ENCODE results near the gene OR52I1. TPM values are rescaled to one million over a fixed set of nuclear protein-coding genes. Genes with fewer than 3 reads are reported as not detected.

OR52I1 gene
- total and polyA plus RNA-seq, 2 donors from 2014 or later: not detected

GRCh38 chr11:4560467-4560866 lies 33.4 kb upstream of the OR52I1 start:
- Histone ChIP-seq H3K36me3 (ENCODE audit: control insufficient read depth in 2 of 3, insufficient read depth in 3 of 3, low read length in 3 of 3) (no peaks in the 10 kb centered on the region), H3K9ac (ENCODE audit: low read length in 3 of 3) (no peak overlapping the region), H3K4me3 (ENCODE audit: low read length in 3 of 3) (no peak overlapping the region), H3K9me3 (ENCODE audit: control insufficient read depth in 2 of 3, insufficient read depth in 1 of 3, low read length in 3 of 3) (peaks cover 0 to 2% (median 0%) of the 10 kb centered on the region in 3 donors), H3K27ac (ENCODE audit: low read depth in 2 of 2, low read length in 2 of 2) (peak overlapping the region in 1 of 2 donors; percentile 35), H3K4me1 (ENCODE audit: control insufficient read depth in 2 of 3, insufficient read depth in 2 of 3, low read depth in 1 of 3, low read length in 3 of 3) (peaks cover 0 to 7% (median 0%) of the 10 kb centered on the region in 3 donors), H3K27me3 (ENCODE audit: control insufficient read depth, insufficient read depth, low read length) (no peaks in the 10 kb centered on the region)
- DNase-seq: peak in 2 of 5 donors; percentile 53 to 72
- no peak for FAIRE-seq
- intact Hi-C loops (cut with DNase I): no loop called here
- TF ChIP-seq CTCF (IDR thresholded peaks at IDR 0.05; ENCODE audit: borderline replicate concordance, extremely low read depth, insufficient read depth): no peak

DNA sequence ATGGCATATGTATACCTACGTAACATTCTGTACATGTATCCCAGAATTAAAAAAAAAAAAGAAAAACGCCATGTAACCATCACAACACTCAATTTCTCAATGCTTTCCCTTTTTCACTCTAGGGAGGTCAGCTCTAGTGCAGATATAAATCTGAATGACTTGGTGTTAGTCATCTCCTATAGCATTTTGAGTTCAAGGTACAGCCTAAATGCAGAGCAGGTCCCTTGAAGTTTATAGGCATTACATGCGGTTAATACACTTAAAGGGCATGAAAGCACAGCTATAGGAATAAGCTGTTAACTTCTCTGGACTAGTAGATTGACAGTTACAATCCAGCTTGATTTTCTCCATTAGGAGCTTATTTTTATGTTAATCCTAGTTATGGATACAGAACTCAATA lies 28.5 kb upstream of the OR52I1 start:
- DNase-seq: no peak
- no peak for TF ChIP-seq CTCF (IDR thresholded peaks at IDR 0.05; ENCODE audit: borderline replicate concordance, extremely low read depth, insufficient read depth)
- Histone ChIP-seq H3K27ac (ENCODE audit: low read depth in 2 of 2, low read length in 2 of 2) (no peak overlapping the region), H3K4me3 (ENCODE audit: low read length in 3 of 3) (no peak overlapping the region), H3K27me3 (ENCODE audit: control insufficient read depth, insufficient read depth, low read length) (no peaks in the 10 kb centered on the region), H3K9me3 (ENCODE audit: control insufficient read depth in 2 of 3, insufficient read depth in 1 of 3, low read length in 3 of 3) (peaks cover 0 to 2% (median 0%) of the 10 kb centered on the region in 3 donors), H3K36me3 (ENCODE audit: control insufficient read depth in 2 of 3, insufficient read depth in 3 of 3, low read length in 3 of 3) (no peaks in the 10 kb centered on the region), H3K4me1 (ENCODE audit: control insufficient read depth in 2 of 3, insufficient read depth in 2 of 3, low read depth in 1 of 3, low read length in 3 of 3) (no peaks in the 10 kb centered on the region), H3K9ac (ENCODE audit: low read length in 3 of 3) (no peak overlapping the region)
- FAIRE-seq: no peak
- intact Hi-C loops (cut with DNase I): no loop called here

DNA sequence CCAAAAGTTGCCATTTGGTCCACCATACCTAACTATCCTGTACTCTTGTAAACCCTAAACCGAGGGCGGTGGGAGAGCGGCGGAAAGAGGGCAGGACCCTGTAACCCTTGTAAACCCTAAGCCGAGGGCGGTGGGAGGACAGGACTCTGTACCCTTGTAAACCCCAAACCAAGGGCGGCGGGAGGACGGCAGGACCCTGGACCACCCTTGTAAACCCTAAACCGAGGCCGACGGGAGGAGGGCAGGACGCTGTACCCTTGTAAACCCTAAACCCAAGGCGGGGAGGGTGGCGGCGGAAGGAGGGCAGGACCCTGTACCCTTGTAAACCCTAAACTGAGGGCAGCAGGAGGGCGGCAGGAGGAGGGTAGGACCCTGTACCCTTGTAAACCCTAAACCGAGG lies 24.8 kb upstream of the OR52I1 start:
- TF ChIP-seq CTCF (IDR thresholded peaks at IDR 0.05; ENCODE audit: borderline replicate concordance, extremely low read depth, insufficient read depth): no peak
- Histone ChIP-seq H3K9ac (ENCODE audit: low read length in 3 of 3) (no peak overlapping the region), H3K27ac (ENCODE audit: low read depth in 2 of 2, low read length in 2 of 2) (no peak overlapping the region), H3K4me1 (ENCODE audit: control insufficient read depth in 2 of 3, insufficient read depth in 2 of 3, low read depth in 1 of 3, low read length in 3 of 3) (no peaks in the 10 kb centered on the region), H3K9me3 (ENCODE audit: control insufficient read depth in 2 of 3, insufficient read depth in 1 of 3, low read length in 3 of 3) (no peaks in the 10 kb centered on the region), H3K4me3 (ENCODE audit: low read length in 3 of 3) (no peak overlapping the region), H3K36me3 (ENCODE audit: control insufficient read depth in 2 of 3, insufficient read depth in 3 of 3, low read length in 3 of 3) (no peaks in the 10 kb centered on the region), H3K27me3 (ENCODE audit: control insufficient read depth, insufficient read depth, low read length) (no peaks in the 10 kb centered on the region)
- intact Hi-C loops (cut with DNase I): no loop called here
- DNase-seq: peak in 1 of 5 donors; percentile 52
- no peak for FAIRE-seq

- no peak for FAIRE-seq
- intact Hi-C loops (cut with DNase I): no loop called here
- H3K4me3 ChIP-seq (ENCODE audit: low read length in 3 of 3): no peak overlapping the region
- H3K9me3 ChIP-seq (ENCODE audit: control insufficient read depth in 2 of 3, insufficient read depth in 1 of 3, low read length in 3 of 3): no peaks in the 10 kb centered on the region
- no peaks in the 10 kb centered on the region for H3K4me1 ChIP-seq (ENCODE audit: control insufficient read depth in 2 of 3, insufficient read depth in 2 of 3, low read depth in 1 of 3, low read length in 3 of 3)
- DNase-seq: no peak
- H3K27me3 ChIP-seq (ENCODE audit: control insufficient read depth, insufficient read depth, low read length): no peaks in the 10 kb centered on the region
- TF ChIP-seq CTCF (IDR thresholded peaks at IDR 0.05; ENCODE audit: borderline replicate concordance, extremely low read depth, insufficient read depth): no peak
- H3K27ac ChIP-seq (ENCODE audit: low read depth in 2 of 2, low read length in 2 of 2): no peak overlapping the region
- no peaks in the 10 kb centered on the region for H3K36me3 ChIP-seq (ENCODE audit: control insufficient read depth in 2 of 3, insufficient read depth in 3 of 3, low read length in 3 of 3)
- H3K9ac ChIP-seq (ENCODE audit: low read length in 3 of 3): no peak overlapping the region
These were observed 17.0 kb upstream of the OR52I1 start for GRCh38 chr11:4576880-4577279.
